Gastroesophageal sphincter (tissue), 3 donors: ENCODE results near the gene PCDH9.

Source experiments
- CTCF ChIP-seq, 4 experiments: fragments of 200-600 bp in 2 of 4; fragments of 450-650 bp in 2 of 4; sonication (generic) in 1 of 4; IDR thresholded peaks; one replicate each; pipeline ENCODE4 v1.5.1; 2017 to 2019; ENCODE audit warnings: antibody characterized with exemption in 4 of 4, mild to moderate bottlenecking in 2 of 4, moderate library complexity in 2 of 4
- POLR2A ChIP-seq, 2 donors: fragments of 450-650 bp; IDR thresholded peaks; one replicate each; pipeline ENCODE4 v1.6.1; 2017; ENCODE audit warnings: antibody characterized with exemption in 2 of 2, mild to moderate bottlenecking in 2 of 2, moderate library complexity in 1 of 2

GRCh38 chr13:66357463-66357862 lies 872.7 kb downstream of the PCDH9 start:
- no peak for TF ChIP-seq CTCF (IDR thresholded peaks at IDR 0.05)
- no peak for TF ChIP-seq POLR2A (IDR thresholded peaks at IDR 0.05)
